Neural progenitor cell (in vitro differentiated cells): ENCODE results near the gene SMAD4. TPM values are rescaled to one million over a fixed set of nuclear protein-coding genes. Genes with fewer than 3 reads are reported as not detected.

Experiments
- DNase-seq: peaks from one replicate; pipeline ENCODE4 v3.0.0-alpha.2; 2016; ENCODE audit warnings: low spot score
- H2AFZ ChIP-seq: fragments of 200-600 bp; sonication (generic); replicated peaks from 2 replicates; pipeline ENCODE4 v1.6.1; 2016; ENCODE audit warnings: antibody characterized with exemption
- H3F3A ChIP-seq: fragments of 200-600 bp; sonication (generic); 2 replicates; pipeline ENCODE4 v1.6.1; 2016; ENCODE audit warnings: antibody characterized with exemption, low read depth
- H3K27ac ChIP-seq: fragments of 200-600 bp; sonication (generic); 2 replicates; pipeline ENCODE4 v1.5.1; 2016; ENCODE audit warnings: mild to moderate bottlenecking
- H3K27me3 ChIP-seq: fragments of 200-600 bp; sonication (generic); 2 replicates; pipeline ENCODE4 v1.6.1; 2016; ENCODE audit warnings: mild to moderate bottlenecking, moderate library complexity
- H3K36me3 ChIP-seq: fragments of 200-600 bp; sonication (generic); 2 replicates; pipeline ENCODE4 v1.5.1; 2016
- H3K4me1 ChIP-seq: fragments of 200-600 bp; sonication (generic); 2 replicates; pipeline ENCODE4 v1.6.1; 2016; ENCODE audit warnings: mixed run types
- H3K4me2 ChIP-seq: fragments of 200-600 bp; sonication (generic); 2 replicates; pipeline ENCODE4 v1.6.1; 2016
- H3K4me3 ChIP-seq: fragments of 200-600 bp; sonication (generic); 2 replicates; pipeline ENCODE4 v1.5.1; 2016
- H3K79me2 ChIP-seq: fragments of 200-600 bp; sonication (generic); 2 replicates; pipeline ENCODE4 v1.6.1; 2016; ENCODE audit warnings: low read depth
- H3K9ac ChIP-seq: fragments of 200-600 bp; sonication (generic); 2 replicates; pipeline ENCODE4 v1.6.1; 2016
- H3K9me3 ChIP-seq: fragments of 200-600 bp; sonication (generic); 2 replicates; pipeline ENCODE4 v1.5.1; 2016; ENCODE audit warnings: low read depth
- H4K20me1 ChIP-seq: fragments of 200-600 bp; sonication (generic); 2 replicates; pipeline ENCODE4 v1.6.1; 2016; ENCODE audit warnings: low read depth
- H3K27ac Mint-ChIP-seq: 3 replicates; pipeline ENCODE4 v1.8.0; 2021; ENCODE audit warnings: mixed read lengths
- H3K27me3 Mint-ChIP-seq: 2 replicates; pipeline ENCODE4 v1.8.0; 2022; ENCODE audit warnings: low read depth, mild to moderate bottlenecking, inconsistent platforms, moderate library complexity, mixed read lengths; ENCODE audit not compliant: insufficient read depth
- H3K36me3 Mint-ChIP-seq: 3 replicates; pipeline ENCODE4 v1.8.0; 2021; ENCODE audit warnings: mixed read lengths
- H3K4me1 Mint-ChIP-seq: 3 replicates; pipeline ENCODE4 v1.8.0; 2021; ENCODE audit warnings: mixed read lengths
- H3K4me3 Mint-ChIP-seq: 3 replicates; pipeline ENCODE4 v1.8.0; 2021; ENCODE audit warnings: mild to moderate bottlenecking, moderate library complexity, mixed read lengths
- H3K9me3 Mint-ChIP-seq: 3 replicates; pipeline ENCODE4 v1.8.0; 2020; ENCODE audit warnings: mixed read lengths
- EZH2 ChIP-seq: fragments of 200-600 bp; sonication (generic); IDR thresholded peaks from 2 replicates; pipeline ENCODE4 v1.6.1; 2017; ENCODE audit warnings: antibody characterized with exemption, mild to moderate bottlenecking, moderate library complexity
- EZH2phosphoT487 ChIP-seq: fragments of 200-600 bp; sonication (generic); IDR thresholded peaks from 2 replicates; pipeline ENCODE4 v1.6.1; 2017; ENCODE audit warnings: antibody characterized with exemption
- total RNA-seq: library from RNA; depleted of rRNA; stranded (reverse); fragments of >200 nt; gene quantifications from 2 replicates; pipeline ENCODE4 v1.2.3, GENCODE V29; 2015; ENCODE audit warnings: low replicate concordance
- TF ChIP-seq, protein P1 (sequence below): fragments of 200-600 bp; sonication (generic); IDR thresholded peaks from 2 replicates; pipeline ENCODE4 v1.5.1; 2017; ENCODE audit warnings: antibody characterized with exemption, mild to moderate bottlenecking

SMAD4 gene
- total RNA-seq, 1 donor from 2014 or later = 310 TPM

DNA sequence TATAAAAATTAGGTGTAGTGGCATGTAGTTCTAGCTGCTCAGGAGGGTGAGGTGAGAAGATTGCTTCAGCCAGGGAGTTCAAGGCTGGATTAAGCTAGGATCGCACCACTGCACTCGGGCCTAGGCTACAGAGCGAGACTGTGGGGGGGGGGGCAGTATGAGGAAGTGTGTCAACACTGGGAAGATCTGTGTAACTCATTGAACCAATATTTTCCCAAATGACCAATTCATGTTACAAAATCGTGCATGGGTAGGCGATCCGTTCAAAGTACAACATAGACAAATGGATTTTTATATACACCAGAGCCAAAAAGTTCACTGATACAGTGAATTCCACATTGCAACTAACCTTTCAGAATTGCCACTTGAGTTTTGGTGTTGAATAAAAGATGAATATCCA lies 8.1 kb downstream of the SMAD4 start:
- Histone ChIP-seq H4K20me1 (peaks cover 99% of the 10 kb centered on the region), H3K4me2 (no peak overlapping the region), H3K4me3 (no peak overlapping the region), H3K79me2 (peaks cover 100% of the 10 kb centered on the region), H3K9ac (no peak overlapping the region), H3K9me3 (no peaks in the 10 kb centered on the region), H2AFZ (no peak overlapping the region), H3K4me1 (peaks cover 16% of the 10 kb centered on the region), H3K36me3 (peaks cover 6% of the 10 kb centered on the region), H3K27me3 (no peaks in the 10 kb centered on the region), H3F3A (peaks cover 11% of the 10 kb centered on the region), H3K27ac (no peak overlapping the region)
- peaks cover 15% of the 10 kb centered on the region for H3K4me1 Mint-ChIP-seq
- peaks cover 45% of the 10 kb centered on the region for H3K36me3 Mint-ChIP-seq
- peaks cover 2% of the 10 kb centered on the region for H3K27me3 Mint-ChIP-seq
- H3K27ac Mint-ChIP-seq = no peak overlapping the region
- H3K9me3 Mint-ChIP-seq = peaks cover 7% of the 10 kb centered on the region
- no peak overlapping the region for H3K4me3 Mint-ChIP-seq
- TF ChIP-seq EZH2phosphoT487 (no peak), EZH2 (no peak)
- TF ChIP-seq, protein P1, sequence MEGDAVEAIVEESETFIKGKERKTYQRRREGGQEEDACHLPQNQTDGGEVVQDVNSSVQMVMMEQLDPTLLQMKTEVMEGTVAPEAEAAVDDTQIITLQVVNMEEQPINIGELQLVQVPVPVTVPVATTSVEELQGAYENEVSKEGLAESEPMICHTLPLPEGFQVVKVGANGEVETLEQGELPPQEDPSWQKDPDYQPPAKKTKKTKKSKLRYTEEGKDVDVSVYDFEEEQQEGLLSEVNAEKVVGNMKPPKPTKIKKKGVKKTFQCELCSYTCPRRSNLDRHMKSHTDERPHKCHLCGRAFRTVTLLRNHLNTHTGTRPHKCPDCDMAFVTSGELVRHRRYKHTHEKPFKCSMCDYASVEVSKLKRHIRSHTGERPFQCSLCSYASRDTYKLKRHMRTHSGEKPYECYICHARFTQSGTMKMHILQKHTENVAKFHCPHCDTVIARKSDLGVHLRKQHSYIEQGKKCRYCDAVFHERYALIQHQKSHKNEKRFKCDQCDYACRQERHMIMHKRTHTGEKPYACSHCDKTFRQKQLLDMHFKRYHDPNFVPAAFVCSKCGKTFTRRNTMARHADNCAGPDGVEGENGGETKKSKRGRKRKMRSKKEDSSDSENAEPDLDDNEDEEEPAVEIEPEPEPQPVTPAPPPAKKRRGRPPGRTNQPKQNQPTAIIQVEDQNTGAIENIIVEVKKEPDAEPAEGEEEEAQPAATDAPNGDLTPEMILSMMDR = no peak
- DNase-seq = no peak

DNA sequence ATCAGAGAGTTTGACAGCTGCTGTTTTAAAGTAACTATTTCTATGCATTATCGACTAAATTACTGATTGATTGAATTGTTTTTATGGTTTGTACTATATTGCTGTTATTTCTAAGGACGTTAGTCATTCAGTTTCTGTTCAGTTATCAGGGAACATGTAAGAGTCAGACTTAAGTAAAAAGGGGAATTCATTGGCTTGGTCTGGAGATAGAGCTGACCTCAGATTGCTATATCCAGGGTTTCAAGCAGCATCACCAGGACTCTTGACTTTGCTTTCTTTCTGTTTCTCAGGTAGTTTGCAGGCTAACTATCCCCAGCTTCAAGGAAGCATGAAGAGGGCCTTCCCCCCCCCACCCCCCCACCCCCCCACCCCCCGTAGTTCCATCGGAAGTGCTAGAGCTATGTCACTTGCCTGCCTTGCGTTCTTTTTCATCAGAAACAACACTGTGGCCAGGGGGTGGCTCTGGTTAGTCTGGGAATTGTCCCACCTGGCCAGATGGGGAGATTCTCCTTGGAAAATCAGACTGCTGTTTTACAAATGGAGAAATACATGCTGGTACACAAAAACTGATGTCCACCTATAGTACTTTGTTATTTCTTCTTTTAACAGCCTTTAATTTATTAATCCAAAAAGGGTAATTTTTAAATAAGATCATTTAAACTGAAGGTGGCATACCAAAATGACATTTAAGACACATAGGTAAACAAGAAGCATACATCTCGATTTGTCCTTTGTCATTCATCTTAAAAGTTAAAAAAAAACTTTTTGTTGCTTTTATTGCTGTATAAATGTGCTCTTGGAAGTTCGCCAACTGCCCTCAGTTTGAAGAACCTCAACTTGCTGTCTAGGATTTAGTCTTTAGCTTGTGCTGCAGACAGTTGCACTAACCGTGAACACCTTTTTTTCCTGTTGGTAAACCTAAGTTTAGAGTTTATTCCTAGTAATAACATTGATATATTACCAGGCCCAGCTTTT lies 9.4 kb downstream of the SMAD4 start:
- Mint-ChIP-seq H3K4me3 (no peak overlapping the region), H3K9me3 (peaks cover 7% of the 10 kb centered on the region), H3K27ac (no peak overlapping the region), H3K27me3 (peaks cover 2% of the 10 kb centered on the region), H3K4me1 (peaks cover 13% of the 10 kb centered on the region), H3K36me3 (peaks cover 40% of the 10 kb centered on the region)
- no peak for DNase-seq
- Histone ChIP-seq H3K36me3 (no peaks in the 10 kb centered on the region), H3K9ac (no peak overlapping the region), H4K20me1 (peaks cover 99% of the 10 kb centered on the region), H3K4me2 (peak overlapping the region; percentile 8), H3K79me2 (peaks cover 100% of the 10 kb centered on the region), H3K4me3 (no peak overlapping the region), H3K4me1 (peaks cover 13% of the 10 kb centered on the region), H3F3A (peaks cover 16% of the 10 kb centered on the region), H3K27me3 (no peaks in the 10 kb centered on the region), H3K27ac (no peak overlapping the region), H2AFZ (no peak overlapping the region), H3K9me3 (no peaks in the 10 kb centered on the region)
- TF ChIP-seq EZH2 (no peak), EZH2phosphoT487 (no peak)
- TF ChIP-seq, protein P1 = no peak

DNA sequence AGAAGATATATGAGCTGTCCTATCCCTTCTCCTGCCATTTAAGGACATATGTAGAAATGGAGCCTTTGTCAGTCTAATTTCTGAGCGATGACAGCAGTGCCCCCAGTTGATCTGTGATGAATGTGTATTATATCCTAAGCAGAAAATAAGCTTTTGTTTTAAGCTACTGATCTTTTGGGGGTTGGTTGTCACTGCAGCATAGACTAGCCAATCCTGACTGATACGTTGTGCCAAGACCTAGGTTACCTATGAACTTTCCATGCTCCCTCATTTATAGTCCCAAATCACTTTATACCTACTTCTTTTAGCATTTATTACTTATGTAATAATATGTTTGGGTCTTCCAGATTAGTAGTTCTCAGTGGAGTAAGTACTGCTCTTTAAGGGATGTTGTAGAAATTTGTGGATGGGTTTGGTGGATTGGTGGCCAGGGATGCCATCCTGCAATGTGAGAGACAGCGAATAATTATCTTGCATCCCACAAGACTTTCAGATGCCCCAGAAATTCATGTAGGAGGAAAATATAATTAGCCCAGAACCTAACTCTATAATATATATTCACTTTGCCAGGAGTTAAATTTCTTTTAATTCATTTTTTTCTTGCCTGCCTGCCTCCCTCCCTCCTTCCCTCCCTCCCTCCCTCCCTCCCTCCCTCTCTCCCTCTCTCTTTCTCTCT lies 11.8 kb downstream of the SMAD4 start:
- peaks cover 7% of the 10 kb centered on the region for H3K9me3 Mint-ChIP-seq
- peaks cover 34% of the 10 kb centered on the region for H3F3A ChIP-seq
- peaks cover 99% of the 10 kb centered on the region for H4K20me1 ChIP-seq
- no peak overlapping the region for H3K27ac ChIP-seq
- H2AFZ ChIP-seq = no peak overlapping the region
- H3K4me1 ChIP-seq = peaks cover 29% of the 10 kb centered on the region
- no peaks in the 10 kb centered on the region for H3K27me3 Mint-ChIP-seq
- no peak overlapping the region for H3K9ac ChIP-seq
- H3K4me3 Mint-ChIP-seq = no peak overlapping the region
- no peaks in the 10 kb centered on the region for H3K27me3 ChIP-seq
- peaks cover 27% of the 10 kb centered on the region for H3K36me3 Mint-ChIP-seq
- H3K79me2 ChIP-seq = peaks cover 100% of the 10 kb centered on the region
- no peak overlapping the region for H3K4me3 ChIP-seq
- no peaks in the 10 kb centered on the region for H3K9me3 ChIP-seq
- H3K4me2 ChIP-seq = no peak overlapping the region
- H3K36me3 ChIP-seq = peaks cover 2% of the 10 kb centered on the region
- TF ChIP-seq EZH2 (no peak), EZH2phosphoT487 (no peak)
- TF ChIP-seq, protein P1 = no peak
- H3K4me1 Mint-ChIP-seq = peaks cover 15% of the 10 kb centered on the region
- no peak overlapping the region for H3K27ac Mint-ChIP-seq
- DNase-seq = no peak
